HFFc6 (cell line): ENCODE data around the gene NRTN. TPM values are rescaled to one million over a fixed set of nuclear protein-coding genes. Genes with fewer than 3 reads are reported as not detected.

Experiments
- DNase-seq: peaks from one replicate; pipeline ENCODE4 v3.0.0-alpha.2; 2018
- H3K27ac Mint-ChIP-seq: 2 replicates; pipeline ENCODE4 v1.8.0; 2020; ENCODE audit warnings: mild to moderate bottlenecking, mixed read lengths
- H3K27me3 Mint-ChIP-seq: 2 replicates; pipeline ENCODE4 v1.8.0; 2021; ENCODE audit warnings: mild to moderate bottlenecking, moderate library complexity, mixed read lengths; ENCODE audit not compliant: insufficient read depth
- H3K36me3 Mint-ChIP-seq: 2 replicates; pipeline ENCODE4 v1.8.0; 2021; ENCODE audit warnings: low read depth, mixed read lengths
- H3K4me1 Mint-ChIP-seq: 2 replicates; pipeline ENCODE4 v1.8.0; 2020; ENCODE audit warnings: low read depth, mixed read lengths
- H3K4me3 Mint-ChIP-seq: 2 replicates; pipeline ENCODE4 v1.8.0; 2020; ENCODE audit warnings: mild to moderate bottlenecking, moderate library complexity, mixed read lengths
- H3K9me3 Mint-ChIP-seq: 2 replicates; pipeline ENCODE4 v1.8.0; 2020; ENCODE audit warnings: mild to moderate bottlenecking, mixed read lengths
- CTCF ChIP-seq: fragments of 200-600 bp; sonication (generic); IDR thresholded peaks from 2 replicates; pipeline ENCODE4 v1.5.0; 2021; ENCODE audit warnings: antibody characterized with exemption, mild to moderate bottlenecking
- total RNA-seq, 6 experiments: library from RNA; stranded (reverse); fragmentation: NEBNext Ultra II Directional; extraction: Animal tissue kit (Norgen Biotek cat#: 25700); gene quantifications; 2 replicates in 1 of 6; 3 replicates in 5 of 6; pipeline ENCODE4 v1.2.3, GENCODE V29; 2021

NRTN gene
- total RNA-seq, 6 experiments from 2014 or later, result not detected

- no peak overlapping the region for H3K27ac Mint-ChIP-seq
- no peaks in the 10 kb centered on the region for H3K9me3 Mint-ChIP-seq
- no peaks in the 10 kb centered on the region; the same call in 1 of the 2 replicates for H3K4me1 Mint-ChIP-seq
- H3K27me3 Mint-ChIP-seq, result peaks cover 25% of the 10 kb centered on the region
- H3K36me3 Mint-ChIP-seq, result no peaks in the 10 kb centered on the region
- H3K4me3 Mint-ChIP-seq, result no peak overlapping the region
- DNase-seq, result no peak
- no peak for TF ChIP-seq CTCF
These were observed 52.6 kb downstream of the NRTN start for GRCh38 chr19:5857203-5858081.

GRCh38 chr19:5863030-5863665 is 58.3 kb downstream of the NRTN start:
- no peaks in the 10 kb centered on the region for H3K9me3 Mint-ChIP-seq
- DNase-seq, result no peak
- no peak overlapping the region for H3K27ac Mint-ChIP-seq

GRCh38 chr19:5864013-5864720 is 59.3 kb downstream of the NRTN start:
- DNase-seq, result no peak
- no peaks in the 10 kb centered on the region for H3K9me3 Mint-ChIP-seq
- no peak overlapping the region for H3K4me3 Mint-ChIP-seq
- no peak for TF ChIP-seq CTCF
- no peak overlapping the region for H3K27ac Mint-ChIP-seq
- H3K27me3 Mint-ChIP-seq, result peaks cover 27% of the 10 kb centered on the region
- H3K4me1 Mint-ChIP-seq, result no peaks in the 10 kb centered on the region; the same call in 1 of the 2 replicates
- H3K36me3 Mint-ChIP-seq, result no peaks in the 10 kb centered on the region

More at GRCh38 chr19:5863030-5863665, 58.3 kb downstream of the NRTN start:
- Mint-ChIP-seq H3K4me3 (no peak overlapping the region), H3K27me3 (peaks cover 28% of the 10 kb centered on the region), H3K4me1 (no peaks in the 10 kb centered on the region; the same call in 1 of the 2 replicates), H3K36me3 (no peaks in the 10 kb centered on the region)
- TF ChIP-seq CTCF, result no peak

GRCh38 chr19:5864725-5865486 is 60.0 kb downstream of the NRTN start:
- no peak overlapping the region for H3K4me3 Mint-ChIP-seq
- H3K9me3 Mint-ChIP-seq, result no peaks in the 10 kb centered on the region
- no peak for DNase-seq
- H3K27ac Mint-ChIP-seq, result no peak overlapping the region
- H3K27me3 Mint-ChIP-seq, result peaks cover 27% of the 10 kb centered on the region
- H3K4me1 Mint-ChIP-seq, result no peaks in the 10 kb centered on the region; the same call in 1 of the 2 replicates
- peak; percentile 62 for TF ChIP-seq CTCF
- H3K36me3 Mint-ChIP-seq, result no peaks in the 10 kb centered on the region

GRCh38 chr19:5865772-5866171 is 60.9 kb downstream of the NRTN start:
- peaks cover 27% of the 10 kb centered on the region for H3K27me3 Mint-ChIP-seq
- no peak for TF ChIP-seq CTCF
- H3K36me3 Mint-ChIP-seq, result no peaks in the 10 kb centered on the region
- H3K4me1 Mint-ChIP-seq, result no peaks in the 10 kb centered on the region; the same call in 1 of the 2 replicates
- H3K27ac Mint-ChIP-seq, result no peak overlapping the region
- H3K4me3 Mint-ChIP-seq, result no peak overlapping the region
- H3K9me3 Mint-ChIP-seq, result no peaks in the 10 kb centered on the region
- no peak for DNase-seq
